HG02588 (cell line): ENCODE data around the gene VPS72.

Experiments
- ATAC-seq: cut with Tn5 transposase; IDR thresholded peaks from one replicate; pipeline ENCODE4 v1.9.1; 2021; ENCODE audit warnings: mild to moderate bottlenecking, moderate library complexity; ENCODE audit not compliant: unreplicated experiment

VPS72 gene

GRCh38 chr1:151146072-151146411 lies 44.0 kb downstream of the VPS72 start:
- no peak for ATAC-seq

- no peak for ATAC-seq
Observed at GRCh38 chr1:151145304-151146071, 44.5 kb downstream of the VPS72 start.

GRCh38 chr1:151144474-151145303 lies 45.3 kb downstream of the VPS72 start:
- no peak for ATAC-seq

GRCh38 chr1:151143986-151144385 lies 46.0 kb downstream of the VPS72 start:
- no peak for ATAC-seq

- no peak for ATAC-seq
Observed at GRCh38 chr1:151143057-151143435, 47.0 kb downstream of the VPS72 start.

- ATAC-seq = no peak
Observed at GRCh38 chr1:151142411-151143056, 47.5 kb downstream of the VPS72 start.

GRCh38 chr1:151137789-151138188 lies 52.2 kb downstream of the VPS72 start:
- no peak for ATAC-seq

GRCh38 chr1:151135433-151136385 lies 54.3 kb downstream of the VPS72 start:
- no peak for ATAC-seq

GRCh38 chr1:151134991-151135390 lies 55.0 kb downstream of the VPS72 start:
- ATAC-seq = no peak

- ATAC-seq = no peak
Observed at GRCh38 chr1:151134396-151134795, 55.6 kb downstream of the VPS72 start.

GRCh38 chr1:151133018-151133806 lies 56.8 kb downstream of the VPS72 start:
- no peak for ATAC-seq

- ATAC-seq = no peak
Observed at GRCh38 chr1:151132335-151133017, 57.5 kb downstream of the VPS72 start.

GRCh38 chr1:151131701-151132334 lies 58.2 kb downstream of the VPS72 start:
- no peak for ATAC-seq

GRCh38 chr1:151130987-151131586 lies 58.9 kb downstream of the VPS72 start:
- ATAC-seq = peak; percentile 71

- ATAC-seq = no peak
Observed at GRCh38 chr1:151128800-151129199, 61.2 kb downstream of the VPS72 start.
